T-cell (primary cell): ENCODE results near the gene SPINK5. TPM values are rescaled to one million over a fixed set of nuclear protein-coding genes. Genes with fewer than 3 reads are reported as not detected.

ENCODE experiments used
- ATAC-seq, 4 experiments: fragments of 200-7000 bp in 3 of 4; fragments of 150-1000 bp in 1 of 4; cut with Tn5 transposase; replicated peaks in 1 of 4; 1 replicate in 3 of 4; 2 replicates in 1 of 4; pipeline ENCODE4 v1.10.0; 2021; ENCODE audit warnings: moderate library complexity in 3 of 4, mild to moderate bottlenecking in 2 of 4, moderate number of reproducible peaks in 1 of 4
- CTCF ChIA-PET, 2 donors: fragments of 300-600 bp; sonication (Branson Sonifier 250); formaldehyde crosslinking; loops; one replicate each; lab custom pipeline; 2022; ENCODE audit warnings: antibody characterized with exemption in 2 of 2; lab: Charles Lee
- POLR2A ChIA-PET, 2 donors: fragments of 300-600 bp; sonication (Branson Sonifier 250); formaldehyde crosslinking; loops; one replicate each; lab custom pipeline; 2022; ENCODE audit warnings: antibody characterized with exemption in 2 of 2; lab: Charles Lee
- DNase-seq, 35 experiments: peaks; one replicate each; pipeline versions ENCODE4 v3.0.0 to v3.0.0-alpha.2; 2013 to 2023
- H3K27ac ChIP-seq: one replicate; pipeline ENCODE4 v1.5.1; 2013; ENCODE audit warnings: low read length
- H3K27me3 ChIP-seq, 2 experiments: replicated peaks in 1 of 2; 1 replicate in 1 of 2; 2 replicates in 1 of 2; pipeline versions ENCODE4 v1.6.1 to v1.7.0; 2013; ENCODE audit warnings: low read length in 1 of 2, mixed read lengths in 1 of 2; ENCODE audit not compliant: control insufficient read depth in 2 of 2, insufficient read depth in 2 of 2; ENCODE audit errors: extremely low read depth in 1 of 2
- H3K36me3 ChIP-seq, 2 donors: 1 replicate in 1 of 2; 2 replicates in 1 of 2; pipeline versions ENCODE4 v1.6.1 to v1.7.0; 2013; ENCODE audit warnings: low read length in 1 of 2; ENCODE audit not compliant: control insufficient read depth in 2 of 2, insufficient read depth in 1 of 2; ENCODE audit errors: extremely low read depth in 1 of 2
- H3K4me1 ChIP-seq, 2 experiments: 1 replicate in 1 of 2; 2 replicates in 1 of 2; pipeline versions ENCODE4 v1.6.1 to v1.7.0; 2013; ENCODE audit warnings: low read length in 2 of 2, mixed read lengths in 1 of 2; ENCODE audit not compliant: insufficient read depth in 2 of 2, control insufficient read depth in 1 of 2; ENCODE audit errors: extremely low read depth in 1 of 2
- H3K4me3 ChIP-seq, 2 donors: 1 replicate in 1 of 2; 2 replicates in 1 of 2; pipeline versions ENCODE4 v1.5.1 to v1.7.0; 2013; ENCODE audit warnings: mild to moderate bottlenecking in 2 of 2, low read length in 1 of 2, moderate library complexity in 1 of 2; ENCODE audit not compliant: control insufficient read depth in 1 of 2; ENCODE audit errors: extremely low read depth in 1 of 2
- H3K9me3 ChIP-seq: 2 replicates; pipeline ENCODE4 v1.7.0; 2013
- H3K27ac Mint-ChIP-seq, 2 donors: one replicate each; pipeline ENCODE4 v1.8.0; 2020 to 2021; ENCODE audit warnings: mild to moderate bottlenecking in 2 of 2, mixed read lengths in 2 of 2
- H3K27me3 Mint-ChIP-seq, 2 donors: one replicate each; pipeline ENCODE4 v1.8.0; 2021 to 2022; ENCODE audit warnings: mixed read lengths in 2 of 2
- H3K36me3 Mint-ChIP-seq: one replicate; pipeline ENCODE4 v1.8.0; 2021; ENCODE audit warnings: mixed read lengths
- H3K4me1 Mint-ChIP-seq, 3 donors: one replicate each; pipeline ENCODE4 v1.8.0; 2020 to 2022; ENCODE audit warnings: mixed read lengths in 3 of 3, mild to moderate bottlenecking in 1 of 3
- H3K4me3 Mint-ChIP-seq, 3 donors: one replicate each; pipeline ENCODE4 v1.8.0; 2020 to 2022; ENCODE audit warnings: mild to moderate bottlenecking in 3 of 3, mixed read lengths in 3 of 3, moderate library complexity in 3 of 3
- H3K9me3 Mint-ChIP-seq, 3 donors: one replicate each; pipeline ENCODE4 v1.8.0; 2020 to 2022; ENCODE audit warnings: mixed read lengths in 3 of 3
- WGBS: methylation state at CpG from one replicate; pipeline ENCODE4 v1.1.5; 2013; ENCODE audit warnings: missing lambda C conversion rate; ENCODE audit not compliant: insufficient coverage; 5-methylcytosine and 5-hydroxymethylcytosine counted together
- total RNA-seq, 35 experiments: library from RNA in 6 of 35; stranded (reverse) in 6 of 35; fragments of 120-200 nt in 1 of 35; gene quantifications; one replicate each; pipeline versions ENCODE4 v1.2.1 to v1.2.4 and lab custom pipeline; 2013 to 2026

SPINK5 gene
- total RNA-seq, 5 donors from 2014 or later (not counting 1 experiment from before 2014, with no cell fraction given): 0.07 TPM; not detected in 4

- no CpG with 5 or more reads among the region's 3 CpGs for WGBS
- ChIA-PET CTCF (interaction anchor here (0.6 to 1.7 kb wide), 8 partner anchors 195 to 560 kb away, joined by 3 to 12 read pairs (median 5); no protein-coding TSS in a partner anchor), POLR2A (no interaction called here)
- Mint-ChIP-seq H3K27ac (no peak overlapping the region), H3K27me3 (peaks cover 5 to 26% of the 10 kb centered on the region in 2 donors), H3K4me3 (no peak overlapping the region), H3K36me3 (no peaks in the 10 kb centered on the region), H3K9me3 (no peaks in the 10 kb centered on the region), H3K4me1 (no peaks in the 10 kb centered on the region)
- Histone ChIP-seq H3K4me1 (no peaks in the 10 kb centered on the region), H3K4me3 (no peak overlapping the region), H3K9me3 (no peaks in the 10 kb centered on the region), H3K27me3 (no peaks in the 10 kb centered on the region), H3K27ac (no peak overlapping the region), H3K36me3 (no peaks in the 10 kb centered on the region)
- no peak for ATAC-seq
- DNase-seq: peak in 4 of 35 experiments; percentile 2 to 67 (median 4)
Measured at GRCh38 chr5:148179234-148179824, 115.5 kb downstream of the SPINK5 start.

DNA sequence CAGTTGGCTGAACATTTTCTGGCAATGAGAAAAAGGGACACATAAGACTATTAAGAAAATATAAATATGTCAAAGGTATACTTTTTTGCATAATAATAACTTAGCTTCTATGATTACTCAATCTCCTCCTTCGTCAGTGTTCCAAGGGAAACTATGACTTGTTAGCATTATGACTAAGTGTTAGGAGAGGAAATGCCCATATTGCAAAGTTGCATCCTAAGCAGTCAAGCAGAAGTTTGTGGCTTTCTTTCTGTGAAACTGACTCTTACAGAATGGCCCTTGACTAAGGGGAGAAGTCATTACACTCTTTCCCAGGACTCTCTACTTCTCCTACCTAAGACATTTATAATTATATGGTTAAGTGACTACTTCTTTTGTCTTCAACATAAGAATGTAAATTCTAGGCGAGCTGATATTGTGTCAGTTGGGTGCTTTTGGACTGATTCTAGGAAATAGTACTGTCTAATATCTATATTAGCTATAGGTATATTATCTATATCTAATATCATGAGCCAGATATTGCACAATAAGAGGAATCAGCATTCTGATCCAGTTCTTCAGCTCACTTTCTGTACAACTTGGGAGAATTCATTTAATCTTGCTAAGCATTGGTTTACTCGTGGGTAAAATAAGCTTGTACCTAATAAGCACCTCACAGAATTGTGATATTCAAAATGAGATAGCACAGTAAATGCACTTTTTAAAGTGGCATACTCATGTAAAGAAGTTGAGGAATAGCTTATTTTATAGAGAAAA lies 122.6 kb downstream of the SPINK5 start:
- Histone ChIP-seq H3K27ac (no peak overlapping the region), H3K4me1 (no peaks in the 10 kb centered on the region), H3K9me3 (no peaks in the 10 kb centered on the region), H3K36me3 (no peaks in the 10 kb centered on the region), H3K27me3 (no peaks in the 10 kb centered on the region), H3K4me3 (no peak overlapping the region)
- POLR2A ChIA-PET: no interaction called here
- DNase-seq: peak in 1 of 35 experiments; percentile 1
- Mint-ChIP-seq H3K4me3 (no peak overlapping the region), H3K27me3 (peaks cover 13 to 14% of the 10 kb centered on the region in 2 donors), H3K27ac (no peak overlapping the region), H3K9me3 (no peaks in the 10 kb centered on the region), H3K4me1 (no peaks in the 10 kb centered on the region), H3K36me3 (no peaks in the 10 kb centered on the region)
- no peak for ATAC-seq
- CTCF ChIA-PET: interaction anchor here in 1 of 2 donors (1.7 kb wide), 1 partner anchor 545 kb away, joined by 4 read pairs; no protein-coding TSS in a partner anchor
- no CpG with 5 or more reads among the region's 3 CpGs for WGBS

Other genes starting within 250 kb of the SPINK5 start
- 1 to 10 TPM in 3 of 5 donors, not detected in 2; 7.4 to 8.8 (median 8.8) TPM for gene SPINK1, start 232.3 kb upstream of the SPINK5 start, total RNA-seq
- under 1 TPM in 1 of 5 donors, not detected in 4; 0.99 TPM for gene SCGB3A2, start 185.3 kb upstream of the SPINK5 start, total RNA-seq
- gene C5orf46, start 157.4 kb upstream of the SPINK5 start, total RNA-seq: not detected
- not detected for gene SPINK14, start 104.6 kb downstream of the SPINK5 start, total RNA-seq
- not detected for gene SPINK6, start 139.1 kb downstream of the SPINK5 start, total RNA-seq
- gene MARCOL, start 174.5 kb downstream of the SPINK5 start, total RNA-seq: not detected
- not detected for gene SPINK13, start 204.8 kb downstream of the SPINK5 start, total RNA-seq
- not detected for gene SPINK7, start 248.4 kb downstream of the SPINK5 start, total RNA-seq